AG08396 (cell line): ENCODE data around the gene KLHL28.

ENCODE experiments used
- DNase-seq: peaks from one replicate; pipeline ENCODE4 v3.0.0; 2012; ENCODE audit warnings: low spot score, mixed read lengths

KLHL28 gene

GRCh38 chr14:44960646-44961045 is 1.1 kb downstream of the KLHL28 start:
- DNase-seq, result no peak

GRCh38 chr14:44960146-44960545 is 1.6 kb downstream of the KLHL28 start:
- no peak for DNase-seq

GRCh38 chr14:44959538-44959937 is 2.2 kb downstream of the KLHL28 start:
- no peak for DNase-seq

- DNase-seq, result no peak
Observed at GRCh38 chr14:44956866-44957265, 4.9 kb downstream of the KLHL28 start.

GRCh38 chr14:44955528-44955927 is 6.2 kb downstream of the KLHL28 start:
- no peak for DNase-seq

GRCh38 chr14:44954750-44955149 is 7.0 kb downstream of the KLHL28 start:
- no peak for DNase-seq

GRCh38 chr14:44952391-44953110 is 9.2 kb downstream of the KLHL28 start:
- no peak for DNase-seq

GRCh38 chr14:44951051-44951450 is 10.7 kb downstream of the KLHL28 start:
- DNase-seq, result no peak

GRCh38 chr14:44945264-44945663 is 16.5 kb downstream of the KLHL28 start:
- peak; percentile 37 for DNase-seq

GRCh38 chr14:44944107-44944506 is 17.6 kb downstream of the KLHL28 start:
- DNase-seq, result no peak

GRCh38 chr14:44942436-44942835 is 19.3 kb downstream of the KLHL28 start:
- DNase-seq, result no peak

GRCh38 chr14:44941591-44941990 is 20.2 kb downstream of the KLHL28 start:
- DNase-seq, result no peak

- no peak for DNase-seq
Observed at GRCh38 chr14:44940944-44941343, 20.8 kb downstream of the KLHL28 start.

- no peak for DNase-seq
Observed at GRCh38 chr14:44940211-44940610, 21.5 kb downstream of the KLHL28 start.

GRCh38 chr14:44937547-44937946 is 24.2 kb downstream of the KLHL28 start:
- DNase-seq, result no peak

GRCh38 chr14:44935155-44935554 is 26.6 kb downstream of the KLHL28 start:
- no peak for DNase-seq

GRCh38 chr14:44928793-44929192 is 33.0 kb downstream of the KLHL28 start:
- DNase-seq, result no peak

GRCh38 chr14:44914849-44915248 is 46.9 kb downstream of the KLHL28 start:
- peak; percentile 21 for DNase-seq

- DNase-seq, result peak; percentile 10
Observed at GRCh38 chr14:44912041-44912869, 49.5 kb downstream of the KLHL28 start.

- DNase-seq, result no peak
Observed at GRCh38 chr14:44910821-44911220, 50.9 kb downstream of the KLHL28 start.

- no peak for DNase-seq
Observed at GRCh38 chr14:44901696-44902095, 60.1 kb downstream of the KLHL28 start.

- DNase-seq, result peak; percentile 35
Observed at GRCh38 chr14:44898551-44898950, 63.2 kb downstream of the KLHL28 start.

GRCh38 chr14:44897845-44898151 is 63.9 kb downstream of the KLHL28 start:
- no peak for DNase-seq
